Naive thymus-derived CD8-positive, alpha-beta T cell (primary cell): Measurements from ENCODE around the gene BMP7. TPM values are rescaled to one million over a fixed set of nuclear protein-coding genes. Genes with fewer than 3 reads are reported as not detected.
"Not testable (repeated sequence)": the region's sequence is repeated elsewhere in the genome, so short reads cannot be mapped to it uniquely, and the experiment has no call there.

ENCODE experiments used
- ATAC-seq, 2 donors: fragments of 150-1000 bp; cut with Tn5 transposase in 1 of 2; sonication (Bioruptor Pico), chemical (Tn5 transposase) in 1 of 2; 1 replicate in 1 of 2; 2 replicates in 1 of 2; pipeline ENCODE4 v1.10.0; 2021; ENCODE audit warnings: mild to moderate bottlenecking in 2 of 2, moderate library complexity in 2 of 2
- POLR2A ChIA-PET: fragments of 350-600 bp; sonication (Branson Sonifier 250); formaldehyde crosslinking; loops from one replicate; lab custom pipeline; 2021; ENCODE audit warnings: antibody characterized with exemption; lab: Charles Lee
- DNase-seq, 10 donors: peaks; one replicate each; pipeline versions ENCODE4 v3.0.0 to v3.0.0-alpha.2; 2020 to 2022
- H3K27ac Mint-ChIP-seq, 10 donors: one replicate each; pipeline ENCODE4 v1.8.0; 2020 to 2022; ENCODE audit warnings: mild to moderate bottlenecking in 10 of 10, mixed read lengths in 10 of 10, moderate library complexity in 4 of 10, inconsistent platforms in 1 of 10
- H3K27me3 Mint-ChIP-seq, 5 donors: one replicate each; pipeline ENCODE4 v1.8.0; 2021 to 2022; ENCODE audit warnings: mixed read lengths in 5 of 5
- H3K36me3 Mint-ChIP-seq, 3 donors: one replicate each; pipeline ENCODE4 v1.8.0; 2020 to 2022; ENCODE audit warnings: mixed read lengths in 3 of 3, mild to moderate bottlenecking in 2 of 3, inconsistent platforms in 1 of 3
- H3K4me1 Mint-ChIP-seq, 4 donors: one replicate each; pipeline ENCODE4 v1.8.0; 2021 to 2022; ENCODE audit warnings: mixed read lengths in 4 of 4
- H3K4me3 Mint-ChIP-seq, 10 donors: one replicate each; pipeline ENCODE4 v1.8.0; 2020 to 2022; ENCODE audit warnings: mild to moderate bottlenecking in 10 of 10, mixed read lengths in 10 of 10, moderate library complexity in 6 of 10, inconsistent platforms in 1 of 10
- H3K9me3 Mint-ChIP-seq, 9 donors: one replicate each; pipeline ENCODE4 v1.8.0; 2020 to 2022; ENCODE audit warnings: mixed read lengths in 9 of 9, mild to moderate bottlenecking in 3 of 9, inconsistent platforms in 1 of 9, moderate library complexity in 1 of 9
- polyA plus RNA-seq, 3 donors: library from polyadenylated mRNA; unstranded; fragments of 300-500 nt; fragmentation: Illumina TruSeq; gene quantifications; one replicate each; pipeline ENCODE4 v1.2.3, GENCODE V29; 2021
- total RNA-seq, 8 experiments: library from RNA in 2 of 8; stranded (reverse) in 2 of 8; gene quantifications; one replicate each; pipeline ENCODE4 v1.2.3 and lab custom pipeline; 2021 to 2026

Gene BMP7
- total and polyA plus RNA-seq, 5 experiments from 2014 or later: not detected

DNA sequence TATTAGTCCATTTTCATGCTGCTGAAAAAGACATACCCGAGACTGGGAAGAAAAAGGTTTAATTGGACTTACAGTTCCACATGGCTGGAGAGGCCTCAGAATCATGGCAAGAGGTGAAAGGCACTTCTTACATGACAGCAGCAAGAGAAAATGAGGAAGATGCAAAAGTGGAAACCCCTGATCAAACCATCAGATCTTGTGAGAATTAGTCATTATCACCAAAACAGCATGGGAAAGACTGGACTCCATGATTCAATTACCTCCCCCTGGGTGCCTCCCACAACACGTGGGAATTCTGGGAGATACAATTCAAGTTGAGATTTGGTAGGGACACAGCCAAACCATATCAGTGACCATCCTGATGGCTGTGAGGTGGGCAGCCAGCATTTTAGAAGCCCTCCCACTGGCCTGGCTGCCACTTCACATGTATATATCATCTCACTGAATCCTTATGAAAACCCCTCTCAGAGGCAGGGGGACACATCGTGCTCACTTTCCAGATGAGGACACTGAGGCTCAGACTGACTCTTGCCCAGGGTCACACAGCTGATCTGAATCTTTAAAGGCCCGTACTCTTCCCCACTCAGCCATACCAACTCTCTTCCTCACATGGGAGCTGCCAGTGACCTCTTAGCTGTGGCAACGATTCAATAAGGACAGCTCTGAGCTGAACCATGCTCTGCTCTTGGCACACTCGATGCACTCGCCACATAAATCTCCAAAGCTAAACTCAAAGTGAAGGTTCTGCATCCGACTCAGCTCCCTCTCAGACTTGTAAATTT lies 25.7 kb downstream of the BMP7 start:
- H3K4me3 Mint-ChIP-seq: no peak overlapping the region
- POLR2A ChIA-PET: no interaction called here
- no peak for ATAC-seq

DNA sequence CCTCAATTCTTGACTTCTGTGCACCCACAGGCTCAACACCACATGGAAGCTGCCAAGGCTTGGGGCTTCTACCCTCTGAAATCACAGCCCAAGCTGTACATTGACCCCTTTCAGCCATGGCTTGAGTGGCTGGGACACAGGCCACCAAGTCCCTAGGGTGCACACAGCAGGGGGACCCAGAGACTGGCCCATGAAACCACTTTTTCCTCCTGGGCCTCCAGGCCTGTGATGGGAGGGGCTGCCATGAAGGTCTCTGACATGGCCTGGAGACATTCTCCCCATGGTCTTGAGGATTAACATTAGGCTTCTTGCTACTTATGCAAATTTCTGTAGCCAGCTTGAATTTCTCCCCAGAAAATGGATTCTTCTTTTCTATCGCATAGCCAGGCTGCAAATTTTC lies 26.7 kb downstream of the BMP7 start:
- H3K9me3 Mint-ChIP-seq, H3K4me1 Mint-ChIP-seq, POLR2A ChIA-PET, DNase-seq, H3K27ac Mint-ChIP-seq, ATAC-seq, H3K4me3 Mint-ChIP-seq, H3K36me3 Mint-ChIP-seq: not testable (repeated sequence)
- H3K27me3 Mint-ChIP-seq: peaks cover 19 to 48% (median 31%) of the 10 kb centered on the region in 5 donors

More for the DNA sequence above, 25.7 kb downstream of the BMP7 start:
- no peak for DNase-seq
- H3K9me3 Mint-ChIP-seq: peaks cover 0 to 3% (median 0%) of the 10 kb centered on the region in 9 donors
- H3K4me1 Mint-ChIP-seq: no peaks in the 10 kb centered on the region
- H3K36me3 Mint-ChIP-seq: no peaks in the 10 kb centered on the region
- no peak overlapping the region for H3K27ac Mint-ChIP-seq
- H3K27me3 Mint-ChIP-seq: peaks cover 10 to 38% (median 21%) of the 10 kb centered on the region in 5 donors

DNA sequence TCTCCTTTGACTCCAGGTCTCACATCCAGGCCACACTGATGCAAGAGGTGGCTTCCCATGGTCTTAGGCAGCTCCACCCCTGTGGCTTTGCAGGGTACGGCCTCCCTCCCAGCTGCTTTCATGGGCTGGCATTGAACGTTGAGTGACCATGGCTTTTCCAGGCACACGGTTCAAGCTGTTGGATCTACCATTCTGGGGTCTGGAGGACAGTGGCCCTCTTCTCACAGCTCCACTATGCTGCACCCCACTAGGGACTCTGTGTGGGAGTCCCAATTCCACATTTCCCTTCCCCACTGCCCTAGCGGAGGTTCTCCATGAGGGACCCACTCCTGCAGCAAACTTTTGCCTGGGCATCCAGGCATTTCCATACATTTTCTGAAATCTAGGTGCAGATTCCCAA lies 27.1 kb downstream of the BMP7 start:
- POLR2A ChIA-PET, H3K36me3 Mint-ChIP-seq, H3K4me1 Mint-ChIP-seq, H3K9me3 Mint-ChIP-seq, DNase-seq, H3K4me3 Mint-ChIP-seq, ATAC-seq, H3K27ac Mint-ChIP-seq: not testable (repeated sequence)
- H3K27me3 Mint-ChIP-seq: peaks cover 23 to 51% (median 35%) of the 10 kb centered on the region in 5 donors

DNA sequence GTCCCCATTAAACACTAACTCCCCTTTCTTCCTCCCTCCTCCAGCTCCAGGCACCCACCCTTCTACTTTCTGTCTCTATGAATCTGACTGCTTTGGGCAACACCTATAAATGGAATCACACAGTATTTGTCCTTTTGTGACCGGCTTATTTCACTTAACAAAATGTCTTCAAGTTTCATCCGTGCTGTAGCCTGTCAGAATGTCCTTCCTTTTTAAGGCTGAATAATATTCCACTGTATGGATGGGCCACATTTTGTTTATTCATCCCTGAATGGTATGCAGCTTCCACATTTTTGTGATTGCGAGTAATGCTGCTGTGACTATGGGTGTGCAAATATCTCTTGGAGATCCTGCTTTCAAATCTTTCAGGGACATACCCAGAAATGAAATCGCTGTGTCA lies 28.4 kb downstream of the BMP7 start:
- no peaks in the 10 kb centered on the region for H3K36me3 Mint-ChIP-seq
- peaks cover 0 to 2% (median 0%) of the 10 kb centered on the region in 4 donors for H3K4me1 Mint-ChIP-seq
- no peak overlapping the region for H3K4me3 Mint-ChIP-seq
- H3K27me3 Mint-ChIP-seq: peaks cover 26 to 51% (median 35%) of the 10 kb centered on the region in 5 donors
- H3K27ac Mint-ChIP-seq: no peak overlapping the region
- no peak for DNase-seq
- POLR2A ChIA-PET: no interaction called here
- ATAC-seq: no peak
- peaks cover 0 to 3% (median 0%) of the 10 kb centered on the region in 9 donors for H3K9me3 Mint-ChIP-seq

DNA sequence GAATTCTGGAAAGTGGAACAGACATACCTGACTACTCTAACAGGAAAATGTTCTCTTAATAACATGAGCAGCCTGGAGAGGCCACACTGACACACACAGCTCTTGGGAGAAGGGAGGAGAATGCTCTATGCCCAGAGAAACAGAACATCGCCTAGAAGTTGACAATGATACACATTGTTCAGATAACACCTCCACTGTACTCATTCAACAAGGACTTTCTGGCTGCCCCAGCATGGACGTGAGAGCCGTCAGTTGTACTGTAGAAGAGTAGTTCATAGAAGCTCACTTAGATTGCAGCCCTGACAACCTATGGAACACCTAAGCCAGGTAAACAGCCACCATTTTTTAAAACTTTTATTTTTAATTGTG lies 28.9 kb downstream of the BMP7 start:
- peaks cover 26 to 55% (median 35%) of the 10 kb centered on the region in 5 donors for H3K27me3 Mint-ChIP-seq
- POLR2A ChIA-PET: no interaction called here

DNA sequence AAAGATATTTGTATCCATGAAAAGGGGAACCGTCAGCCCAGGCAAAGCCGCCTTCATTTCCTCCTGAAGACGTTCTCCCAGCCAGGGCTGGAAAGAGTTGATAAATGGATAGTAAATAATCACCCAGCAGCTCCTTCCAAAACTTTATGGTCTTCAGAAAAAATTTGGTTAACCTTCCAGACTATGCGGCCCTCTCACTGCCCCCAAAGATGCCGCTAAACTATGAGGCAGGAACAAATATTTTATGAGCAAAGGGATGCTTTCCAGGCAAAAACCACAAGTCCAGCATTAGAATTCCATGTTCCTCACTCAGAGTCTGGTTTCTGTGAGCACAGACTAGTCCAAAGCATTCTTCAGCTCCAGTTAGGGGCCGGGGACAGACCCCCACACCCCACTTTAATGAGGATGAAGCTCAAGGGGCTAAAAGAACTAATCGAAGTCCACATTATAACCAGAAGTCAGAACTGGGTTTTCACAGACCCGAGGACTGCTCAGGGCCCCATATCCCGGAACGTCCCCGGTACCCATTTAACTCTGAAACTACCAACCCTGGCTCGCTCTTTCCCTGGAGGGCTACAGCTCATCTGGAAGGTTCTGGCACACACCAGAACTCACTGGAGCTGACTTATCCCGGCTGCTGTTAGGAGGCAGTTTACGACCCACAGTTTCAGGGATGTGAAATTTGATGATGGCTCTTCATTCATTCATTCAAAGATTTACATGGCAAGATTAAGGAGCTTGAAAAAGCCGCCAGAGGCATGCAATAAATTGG lies 29.4 kb downstream of the BMP7 start:
- H3K4me1 Mint-ChIP-seq: peaks cover 0 to 2% (median 0%) of the 10 kb centered on the region in 4 donors
- POLR2A ChIA-PET: no interaction called here
- ATAC-seq: no peak
- DNase-seq: no peak
- no peak overlapping the region for H3K27ac Mint-ChIP-seq
- H3K4me3 Mint-ChIP-seq: no peak overlapping the region
- H3K9me3 Mint-ChIP-seq: peaks cover 0 to 3% (median 0%) of the 10 kb centered on the region in 9 donors
- peaks cover 26 to 55% (median 35%) of the 10 kb centered on the region in 5 donors for H3K27me3 Mint-ChIP-seq
- no peaks in the 10 kb centered on the region for H3K36me3 Mint-ChIP-seq

More for the DNA sequence above, 28.9 kb downstream of the BMP7 start:
- Mint-ChIP-seq H3K4me1 (peaks cover 0 to 2% (median 0%) of the 10 kb centered on the region in 4 donors), H3K9me3 (peaks cover 0 to 3% (median 0%) of the 10 kb centered on the region in 9 donors), H3K36me3 (no peaks in the 10 kb centered on the region), H3K4me3 (no peak overlapping the region), H3K27ac (no peak overlapping the region)
- ATAC-seq: no peak
- no peak for DNase-seq

DNA sequence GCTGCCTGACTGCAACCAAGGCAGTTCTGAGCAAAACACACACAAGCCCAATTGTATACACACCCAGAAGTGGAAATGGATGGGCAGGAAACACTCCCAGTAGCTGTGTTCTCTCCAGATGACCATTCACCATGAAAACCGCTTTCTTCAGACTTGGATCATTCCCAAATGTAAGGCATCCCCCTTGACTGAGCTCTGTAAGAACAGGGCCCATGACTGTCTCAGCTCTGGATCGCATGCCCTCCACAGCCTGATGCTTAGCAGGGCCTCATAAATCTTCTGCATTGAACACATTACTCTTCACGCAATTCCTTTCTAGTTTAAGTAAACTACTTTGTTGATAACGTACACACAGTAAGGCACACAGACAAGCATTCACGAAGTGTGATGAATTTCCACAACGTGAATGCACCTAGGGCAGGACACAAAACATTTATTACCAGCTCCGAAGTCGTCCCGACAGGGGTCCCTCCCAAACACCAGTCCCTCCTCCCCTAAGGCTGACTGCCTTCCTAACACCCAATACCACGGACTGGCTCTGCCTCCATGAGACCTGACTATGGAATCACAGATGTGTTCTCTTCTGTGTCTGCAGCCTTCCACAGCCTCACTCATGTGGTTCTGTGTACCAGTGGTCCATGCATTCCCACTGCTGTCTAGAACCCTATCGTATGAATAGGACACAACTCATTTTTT lies 31.7 kb downstream of the BMP7 start:
- DNase-seq (no peak), ATAC-seq (no peak)
- POLR2A ChIA-PET: no interaction called here
- H3K36me3 Mint-ChIP-seq: no peaks in the 10 kb centered on the region
- peaks cover 0 to 3% (median 0%) of the 10 kb centered on the region in 9 donors for H3K9me3 Mint-ChIP-seq
- no peak overlapping the region for H3K4me3 Mint-ChIP-seq
- peaks cover 0 to 2% (median 0%) of the 10 kb centered on the region in 4 donors for H3K4me1 Mint-ChIP-seq
- H3K27me3 Mint-ChIP-seq: peaks cover 26 to 58% (median 38%) of the 10 kb centered on the region in 5 donors
- no peak overlapping the region for H3K27ac Mint-ChIP-seq

DNA sequence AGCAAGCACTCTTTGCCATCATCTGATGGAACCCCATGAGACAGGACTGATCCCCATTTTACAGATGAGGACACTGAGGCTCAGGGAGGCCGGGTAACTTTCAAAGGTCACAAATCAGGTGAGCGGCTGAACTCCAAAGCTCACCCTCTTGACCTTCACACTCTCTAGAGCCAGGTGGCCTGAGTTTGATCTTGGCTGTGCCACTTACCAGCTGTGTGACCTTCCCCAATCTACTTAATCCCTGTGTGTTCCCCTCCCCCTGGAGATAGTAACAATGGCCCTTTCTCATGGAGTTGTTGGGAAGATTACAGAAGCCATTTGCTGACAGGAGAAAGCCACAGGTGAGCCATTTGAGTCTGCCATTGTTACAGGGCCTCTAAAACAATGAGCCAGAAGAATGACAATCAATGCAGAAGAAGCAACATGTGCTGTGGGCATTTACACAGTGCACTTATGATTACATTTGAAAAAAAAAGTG lies 34.5 kb downstream of the BMP7 start:
- no peaks in the 10 kb centered on the region for H3K36me3 Mint-ChIP-seq

DNA sequence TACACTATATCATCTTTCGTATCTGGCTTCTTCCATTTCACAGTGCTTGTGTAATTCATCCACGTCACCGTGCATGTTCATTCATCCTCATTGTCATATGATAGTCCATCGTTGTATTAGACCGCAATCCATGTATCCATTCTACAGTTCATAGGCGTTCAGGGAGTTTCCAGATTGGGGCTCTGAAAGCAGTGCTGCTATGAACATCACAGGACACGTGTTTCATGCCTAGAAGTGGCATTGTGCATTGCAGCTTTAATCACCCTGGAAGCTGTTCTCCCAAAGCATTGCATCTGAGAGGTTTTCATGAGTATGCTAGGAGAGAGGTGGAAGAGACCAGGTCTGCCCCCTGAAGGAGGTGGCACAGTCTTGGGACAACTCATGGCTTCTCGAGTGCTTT lies 35.3 kb downstream of the BMP7 start:
- Mint-ChIP-seq H3K27ac (no peak overlapping the region), H3K9me3 (no peaks in the 10 kb centered on the region), H3K36me3 (no peaks in the 10 kb centered on the region), H3K4me3 (no peak overlapping the region), H3K27me3 (peaks cover 18 to 51% (median 29%) of the 10 kb centered on the region in 5 donors), H3K4me1 (peaks cover 0 to 2% (median 0%) of the 10 kb centered on the region in 4 donors)
- DNase-seq: no peak
- no peak for ATAC-seq
- POLR2A ChIA-PET: no interaction called here

More for the DNA sequence above, 34.5 kb downstream of the BMP7 start:
- ATAC-seq: no peak
- Mint-ChIP-seq H3K27me3 (peaks cover 21 to 59% (median 32%) of the 10 kb centered on the region in 5 donors), H3K4me3 (no peak overlapping the region), H3K27ac (no peak overlapping the region), H3K9me3 (no peaks in the 10 kb centered on the region), H3K4me1 (peaks cover 0 to 2% (median 0%) of the 10 kb centered on the region in 4 donors)
- no peak for DNase-seq
- POLR2A ChIA-PET: no interaction called here

DNA sequence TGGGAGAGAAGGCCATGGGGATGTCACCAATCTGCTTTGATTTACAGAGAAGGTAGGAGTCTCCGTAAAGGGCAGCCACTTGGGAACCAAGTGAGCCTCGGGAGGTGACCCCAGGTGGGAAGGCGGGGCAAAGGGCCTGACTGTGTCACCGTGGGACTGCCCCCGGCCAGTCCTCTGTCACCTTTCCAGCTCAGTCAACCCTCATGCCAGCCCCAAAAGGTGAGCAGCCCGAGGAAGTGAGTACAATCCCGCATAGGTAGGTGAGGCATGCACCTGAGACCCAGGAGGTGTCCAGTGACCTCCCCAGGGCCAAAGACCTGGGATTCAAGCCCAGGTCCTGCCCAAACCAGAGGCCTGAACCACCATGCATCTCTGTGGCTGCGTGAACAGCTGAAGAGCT lies 36.2 kb downstream of the BMP7 start:
- Mint-ChIP-seq H3K27me3 (peaks cover 11 to 41% (median 19%) of the 10 kb centered on the region in 5 donors), H3K27ac (no peak overlapping the region), H3K36me3 (no peaks in the 10 kb centered on the region), H3K4me1 (no peaks in the 10 kb centered on the region), H3K9me3 (no peaks in the 10 kb centered on the region), H3K4me3 (no peak overlapping the region)
- POLR2A ChIA-PET: no interaction called here
- DNase-seq (no peak), ATAC-seq (no peak)

DNA sequence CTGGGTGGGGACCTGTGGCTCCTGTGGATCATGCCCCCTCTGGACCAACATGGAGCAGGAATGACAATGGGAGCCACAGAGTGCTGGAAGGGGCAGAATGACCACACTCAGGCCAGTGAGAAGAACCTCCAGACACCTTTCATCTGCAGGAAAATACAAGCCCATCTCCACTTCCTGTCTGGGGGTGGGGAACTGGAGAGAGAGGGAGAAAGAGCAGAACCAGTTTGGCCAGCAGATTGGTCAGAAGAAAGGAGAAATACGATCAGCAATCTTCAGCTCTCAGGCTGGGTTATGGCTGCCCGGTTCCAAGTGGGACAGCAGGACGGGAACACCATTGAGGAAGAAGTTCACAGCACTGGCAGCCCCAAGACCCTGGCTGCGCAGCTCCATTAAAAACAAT lies 37.0 kb downstream of the BMP7 start:
- DNase-seq (no peak), ATAC-seq (no peak)
- Mint-ChIP-seq H3K9me3 (no peaks in the 10 kb centered on the region), H3K27me3 (peaks cover 5 to 34% (median 13%) of the 10 kb centered on the region in 5 donors), H3K36me3 (no peaks in the 10 kb centered on the region), H3K4me1 (no peaks in the 10 kb centered on the region), H3K4me3 (no peak overlapping the region), H3K27ac (peak overlapping the region in 1 of 10 donors; percentile 27)
- POLR2A ChIA-PET: no interaction called here

DNA sequence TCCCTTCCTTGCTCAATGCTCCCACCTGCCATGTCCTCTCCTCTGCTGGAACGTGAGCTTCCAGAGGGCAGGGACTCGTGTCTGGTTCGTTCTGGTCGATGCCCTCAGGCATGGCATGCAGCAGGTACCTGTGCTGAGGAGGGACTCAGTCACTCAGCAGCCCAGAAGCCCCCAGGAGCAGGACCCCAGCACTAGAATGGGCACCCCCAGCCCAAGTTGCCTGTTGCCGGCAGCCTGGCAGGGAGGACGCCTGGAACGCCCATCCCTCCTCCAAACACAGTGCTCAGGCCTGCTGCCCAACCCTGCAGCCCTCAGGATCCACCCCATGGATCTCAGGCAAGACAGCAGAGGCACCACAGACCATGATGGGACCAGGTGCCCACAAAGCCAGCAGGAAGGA lies 40.6 kb downstream of the BMP7 start:
- Mint-ChIP-seq H3K9me3 (no peaks in the 10 kb centered on the region), H3K27ac (no peak overlapping the region), H3K27me3 (peaks cover 4 to 33% (median 10%) of the 10 kb centered on the region in 5 donors), H3K36me3 (no peaks in the 10 kb centered on the region), H3K4me3 (no peak overlapping the region), H3K4me1 (no peaks in the 10 kb centered on the region)
- POLR2A ChIA-PET: no interaction called here
- ATAC-seq (no peak), DNase-seq (no peak)
